H1 (cell line): ENCODE results near the gene JMJD1C. TPM values are rescaled to one million over a fixed set of nuclear protein-coding genes. Genes with fewer than 3 reads are reported as not detected.

Experiments
- CTCF ChIA-PET: fragments of 300-600 bp; sonication (Branson Sonifier 250); formaldehyde crosslinking; loops from one replicate; lab custom pipeline; 2021; ENCODE audit not compliant: partially characterized antibody; lab: Charles Lee
- POLR2A ChIA-PET: fragments of 300-600 bp; sonication (Branson Sonifier 250); formaldehyde crosslinking; loops from one replicate; lab custom pipeline; 2021; ENCODE audit warnings: inconsistent platforms; ENCODE audit not compliant: partially characterized antibody; lab: Charles Lee
- DNase-seq, 2 experiments: peaks; one replicate each; pipeline versions ENCODE4 v3.0.0 to v3.0.0-alpha.2; 2010 to 2022; ENCODE audit warnings: low spot score in 2 of 2, low read depth in 1 of 2, mixed read lengths in 1 of 2
- FAIRE-seq: peaks from 2 replicates; lab custom pipeline; 2011; peaks lifted over from hg19 to GRCh38; lab: Jason Lieb, UNC
- H2AFZ ChIP-seq: 2 replicates; pipeline ENCODE4 v1.8.1; 2012; ENCODE audit warnings: low read length, inconsistent platforms
- H2AK5ac ChIP-seq: 2 replicates; pipeline ENCODE4 v1.6.1; 2013; ENCODE audit warnings: low read depth, low read length
- H2BK120ac ChIP-seq: replicated peaks from 2 replicates; pipeline ENCODE3; 2013; ENCODE audit warnings: low read depth, low read length, inconsistent platforms
- H2BK12ac ChIP-seq: 2 replicates; pipeline ENCODE4 v1.6.1; 2013; ENCODE audit warnings: low read depth, low read length
- H2BK15ac ChIP-seq: 2 replicates; pipeline ENCODE4 v1.6.1; 2013; ENCODE audit warnings: low read length
- H2BK20ac ChIP-seq: 2 replicates; pipeline ENCODE4 v1.6.1; 2013; ENCODE audit warnings: low read length
- H2BK5ac ChIP-seq: 2 replicates; pipeline ENCODE4 v1.6.1; 2013; ENCODE audit warnings: low read depth, low read length
- H3K14ac ChIP-seq: 2 replicates; pipeline ENCODE4 v1.6.1; 2013; ENCODE audit warnings: inconsistent platforms; ENCODE audit not compliant: insufficient read length
- H3K18ac ChIP-seq: 2 replicates; pipeline ENCODE4 v1.6.1; 2013; ENCODE audit warnings: low read length; ENCODE audit errors: extremely low read depth
- H3K23ac ChIP-seq: 2 replicates; pipeline ENCODE4 v1.6.1; 2013; ENCODE audit warnings: inconsistent platforms; ENCODE audit not compliant: insufficient read length
- H3K23me2 ChIP-seq: 2 replicates; pipeline ENCODE4 v1.6.1; 2013; ENCODE audit warnings: low read depth, low read length
- H3K27ac ChIP-seq: 2 replicates; pipeline ENCODE4 v1.6.1; 2011; ENCODE audit warnings: low read depth, low read length, inconsistent platforms
- H3K27me3 ChIP-seq, 4 experiments: replicated peaks in 1 of 4; 1 replicate in 1 of 4; 2 replicates in 3 of 4; pipeline versions ENCODE4 v1.6.1 to v1.8.1; 2011 to 2013; ENCODE audit warnings: low read length in 3 of 4, mild to moderate bottlenecking in 3 of 4, inconsistent platforms in 2 of 4, mixed read lengths in 2 of 4, moderate library complexity in 1 of 4; ENCODE audit not compliant: control insufficient read depth in 3 of 4, insufficient read depth in 3 of 4; ENCODE audit errors: extremely low read depth in 1 of 4
- H3K36me3 ChIP-seq, 4 experiments: 2 replicates each; pipeline versions ENCODE4 v1.6.1 to v1.8.1; 2011 to 2013; ENCODE audit warnings: mild to moderate bottlenecking in 4 of 4, low read length in 3 of 4, moderate library complexity in 2 of 4, control low read depth in 1 of 4, inconsistent platforms in 1 of 4; ENCODE audit not compliant: insufficient read depth in 4 of 4, control insufficient read depth in 2 of 4
- H3K4ac ChIP-seq: replicated peaks from 2 replicates; pipeline ENCODE3; 2013; ENCODE audit warnings: low read length, low read depth, mixed read lengths, inconsistent platforms; ENCODE audit not compliant: insufficient read length
- H3K4me1 ChIP-seq, 4 experiments: replicated peaks in 1 of 4; 1 replicate in 1 of 4; 2 replicates in 3 of 4; pipeline versions ENCODE4 v1.6.1 to v1.8.1; 2011 to 2013; ENCODE audit warnings: low read length in 3 of 4, inconsistent platforms in 2 of 4, mixed read lengths in 1 of 4; ENCODE audit not compliant: insufficient read depth in 4 of 4, control insufficient read depth in 3 of 4
- H3K4me2 ChIP-seq, 2 experiments: 2 replicates each; pipeline versions ENCODE4 v1.6.1 to v1.8.1; 2011 to 2013; ENCODE audit warnings: low read depth in 2 of 2, low read length in 2 of 2, control low read depth in 1 of 2, inconsistent platforms in 1 of 2, mild to moderate bottlenecking in 1 of 2; ENCODE audit not compliant: insufficient read depth in 1 of 2
- H3K4me3 ChIP-seq, 4 experiments: fragments of 200-600, 300-600 bp in 1 of 4; sonication (generic), shearing (Covaris generic), sonication (Bioruptor Twin) in 1 of 4; 2 replicates each; pipeline versions ENCODE4 v1.5.1 to v1.8.1; 2011 to 2016; ENCODE audit warnings: low read length in 4 of 4, low read depth in 3 of 4, control low read depth in 2 of 4, inconsistent platforms in 2 of 4, mild to moderate bottlenecking in 2 of 4, mixed read lengths in 1 of 4, moderate library complexity in 1 of 4; ENCODE audit not compliant: insufficient read depth in 2 of 4; ENCODE audit errors: extremely low read depth in 1 of 4
- H3K56ac ChIP-seq: replicated peaks from 2 replicates; pipeline ENCODE3; 2013; ENCODE audit warnings: low read depth, mild to moderate bottlenecking, mixed read lengths, low read length, inconsistent platforms; ENCODE audit not compliant: insufficient read length
- H3K79me1 ChIP-seq: 2 replicates; pipeline ENCODE4 v1.6.1; 2013; ENCODE audit warnings: low read depth, low read length, control low read depth
- H3K79me2 ChIP-seq, 2 experiments: 2 replicates each; pipeline versions ENCODE4 v1.6.1 to v1.8.1; 2012 to 2013; ENCODE audit warnings: low read length in 2 of 2, mild to moderate bottlenecking in 2 of 2, inconsistent platforms in 1 of 2; ENCODE audit not compliant: insufficient read depth in 2 of 2, control insufficient read depth in 1 of 2
- H3K9ac ChIP-seq, 4 experiments: replicated peaks in 1 of 4; 1 replicate in 1 of 4; 2 replicates in 3 of 4; pipeline versions ENCODE4 v1.6.1 to v1.8.1; 2011 to 2013; ENCODE audit warnings: low read depth in 3 of 4, low read length in 3 of 4, control low read depth in 2 of 4, mild to moderate bottlenecking in 2 of 4, moderate library complexity in 2 of 4, inconsistent platforms in 1 of 4; ENCODE audit errors: extremely low read depth in 1 of 4
- H3K9me3 ChIP-seq, 2 experiments: 2 replicates each; pipeline versions ENCODE4 v1.6.1 to v1.8.1; 2012 to 2013; ENCODE audit warnings: mild to moderate bottlenecking in 2 of 2, moderate library complexity in 2 of 2, control low read depth in 1 of 2, inconsistent platforms in 1 of 2, low read depth in 1 of 2, low read length in 1 of 2, mixed read lengths in 1 of 2; ENCODE audit not compliant: insufficient read depth in 2 of 2
- H4K20me1 ChIP-seq, 2 experiments: replicated peaks in 1 of 2; 2 replicates each; pipeline versions ENCODE3 to v1.8.1; 2011 to 2013; ENCODE audit warnings: inconsistent platforms in 2 of 2, low read length in 2 of 2, mild to moderate bottlenecking in 1 of 2; ENCODE audit not compliant: insufficient read depth in 2 of 2, control insufficient read depth in 1 of 2
- H4K5ac ChIP-seq: 2 replicates; pipeline ENCODE4 v1.6.1; 2013; ENCODE audit warnings: low read length, low read depth, mixed read lengths, inconsistent platforms; ENCODE audit not compliant: insufficient read length
- H4K8ac ChIP-seq: 2 replicates; pipeline ENCODE4 v1.8.0; 2013; ENCODE audit warnings: mild to moderate bottlenecking, moderate library complexity, low read length, inconsistent platforms; ENCODE audit not compliant: insufficient read depth; ENCODE audit errors: extremely low read depth
- H4K91ac ChIP-seq: replicated peaks from 2 replicates; pipeline ENCODE3; 2013; ENCODE audit warnings: low read length, mixed read lengths, inconsistent platforms; ENCODE audit not compliant: insufficient read length
- FOSL1 ChIP-seq: IDR thresholded peaks from 2 replicates; pipeline ENCODE4 v1.6.1; 2011; ENCODE audit warnings: mild to moderate bottlenecking, low read depth, low read length, moderate library complexity; ENCODE audit not compliant: insufficient read depth
- HDAC6 ChIP-seq: IDR thresholded peaks from one replicate; pipeline ENCODE4 v1.7.1; 2012; ENCODE audit warnings: low read depth, mild to moderate bottlenecking, inconsistent platforms, low read length, moderate library complexity
- KDM1A ChIP-seq: fragments of 200-600, 300-600 bp; sonication (generic); IDR thresholded peaks from 2 replicates; pipeline ENCODE4 v1.7.1; 2016; ENCODE audit warnings: mild to moderate bottlenecking, low read length, borderline replicate concordance
- KDM4A ChIP-seq: IDR thresholded peaks from one replicate; pipeline ENCODE4 v1.7.1; 2012; ENCODE audit warnings: low read depth, mild to moderate bottlenecking, moderate library complexity, low read length, inconsistent platforms; ENCODE audit not compliant: severe bottlenecking
- NANOG ChIP-seq: IDR thresholded peaks from 2 replicates; pipeline ENCODE4 v1.6.1; 2011; ENCODE audit warnings: low read length, low read depth, mild to moderate bottlenecking, inconsistent platforms; ENCODE audit not compliant: insufficient read depth, poor library complexity, severe bottlenecking
- NRF1 ChIP-seq: IDR thresholded peaks from 2 replicates; pipeline ENCODE4 v1.6.1; 2011; ENCODE audit warnings: mild to moderate bottlenecking, low read depth, low read length, improper control_type of control experiment
- PHF8 ChIP-seq: fragments of 200-600 bp; sonication (generic); conservative IDR thresholded peaks from 2 replicates; pipeline ENCODE4 v1.7.1; 2012; ENCODE audit warnings: low read depth, mild to moderate bottlenecking, inconsistent platforms, low read length, moderate library complexity
- RNF2 ChIP-seq: fragments of 200-900, 300-1000 bp; sonication (generic); IDR thresholded peaks from 2 replicates; pipeline ENCODE4 v1.7.1; 2016; ENCODE audit warnings: borderline replicate concordance, low read depth, mild to moderate bottlenecking, antibody characterized with exemption, low read length; ENCODE audit not compliant: poor library complexity, severe bottlenecking; ENCODE audit errors: missing control alignments
- SP4 ChIP-seq: IDR thresholded peaks from 2 replicates; pipeline ENCODE4 v1.6.1; 2012; ENCODE audit warnings: low read length, inconsistent platforms
- TAF7 ChIP-seq: optimal IDR thresholded peaks from 2 replicates; pipeline ENCODE3; 2011; ENCODE audit warnings: low read depth, mild to moderate bottlenecking, inconsistent platforms, low read length, moderate library complexity, borderline replicate concordance
- TEAD4 ChIP-seq: IDR thresholded peaks from 2 replicates; pipeline ENCODE4 v1.6.1; 2012; ENCODE audit warnings: low read depth, low read length, inconsistent platforms, mixed read lengths
- WGBS, 2 experiments: shearing (Covaris generic) in 1 of 2; methylation state at CpG; one replicate each; pipeline versions ENCODE4 v1.1.6 to v1.1.7; 2013 to 2015; ENCODE audit warnings: low lambda C conversion rate in 2 of 2, mixed read lengths in 2 of 2, inconsistent platforms in 1 of 2, low coverage in 1 of 2, missing lambda C conversion rate in 1 of 2; ENCODE audit not compliant: insufficient replicate concordance in 2 of 2, insufficient coverage in 1 of 2, insufficient read length in 1 of 2; ENCODE audit errors: extremely low coverage in 1 of 2, missing lambda C conversion rate in 1 of 2; 5-methylcytosine and 5-hydroxymethylcytosine counted together
- polyA plus RNA-seq, 7 experiments: library from polyadenylated mRNA; depleted of rRNA in 3 of 7; stranded (reverse) in 5 of 7; unstranded in 2 of 7; fragments of >200 nt in 5 of 7; fragments of 200-250 nt in 2 of 7; gene quantifications; 1 replicate in 5 of 7; 2 replicates in 1 of 7; 4 replicates in 1 of 7; pipeline versions ENCODE4 v1.2.1 to v1.2.3, GENCODE V29; 2011 to 2013; ENCODE audit warnings: missing spikeins in 2 of 7, mixed read lengths in 2 of 7
- total RNA-seq: library from RNA; stranded (reverse); fragmentation: NEBNext Ultra II Directional; extraction: Animal tissue kit (Norgen Biotek cat#: 25700); gene quantifications from 2 replicates; pipeline ENCODE4 v1.2.1, GENCODE V29; 2021

Gene JMJD1C
- total and polyA plus RNA-seq, 2 of the 8 experiments (the other 6 are each of a cell fraction or from before 2014, with no cell fraction given): 54.5 to 210 TPM

DNA sequence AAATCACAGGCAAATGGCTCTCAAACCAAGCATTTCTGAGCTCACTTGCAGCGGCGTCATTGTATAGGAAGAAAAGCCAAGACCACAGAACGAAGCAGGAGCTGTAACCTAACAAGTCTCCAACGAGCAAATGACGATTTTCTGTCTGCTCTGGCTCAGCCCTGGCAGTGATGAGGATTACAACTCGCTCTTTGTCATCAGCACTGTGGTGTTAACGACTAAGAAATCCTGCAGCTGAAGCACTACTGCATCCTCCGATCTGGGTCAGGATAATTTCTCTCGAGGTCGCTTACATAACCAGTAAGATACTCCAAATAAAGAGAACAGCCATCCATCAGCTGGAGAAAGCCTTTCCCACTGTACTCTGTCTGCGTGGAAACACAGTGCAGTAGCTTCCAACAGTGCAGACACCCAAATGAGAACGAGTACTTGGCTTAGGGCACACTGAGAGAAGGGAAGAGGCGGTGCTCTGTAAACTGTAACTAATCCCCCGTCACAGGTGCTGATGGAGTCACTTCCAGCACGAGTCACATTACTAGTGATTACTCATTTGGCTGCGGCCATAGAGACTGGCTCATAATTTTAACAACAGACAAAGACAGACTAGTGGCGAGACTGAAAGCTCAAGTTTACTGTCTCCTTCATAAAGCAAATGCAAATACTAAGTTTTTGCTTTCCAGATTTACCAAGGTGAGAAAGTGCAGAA lies 196.8 kb downstream of the JMJD1C start:
- Histone ChIP-seq H2AK5ac (no peak overlapping the region), H2BK120ac (no peak overlapping the region), H3K23me2 (no peaks in the 10 kb centered on the region), H4K91ac (no peak overlapping the region), H3K79me1 (no peaks in the 10 kb centered on the region), H3K23ac (no peak overlapping the region), H2BK5ac (peak overlapping the region; percentile 61), H2BK15ac (no peak overlapping the region), H4K8ac (no peak overlapping the region), H3K4me3 (peak overlapping the region; percentile 78 to 96 (median 82)), H3K56ac (no peak overlapping the region), H3K9ac (peak overlapping the region; percentile 75 to 97 (median 80)), H3K14ac (no peak overlapping the region), H2BK20ac (no peak overlapping the region), H3K4me1 (no peaks in the 10 kb centered on the region; a peak in 1 of 7 replicates), H3K36me3 (peaks cover 0 to 3% (median 0%) of the 10 kb centered on the region in 4 experiments; a peak in 1 of 8 replicates), H4K5ac (peak overlapping the region; percentile 37), H3K27me3 (no peaks in the 10 kb centered on the region), H3K4me2 (peak overlapping the region; percentile 63 to 71), H3K18ac (no peak overlapping the region; the same call in 1 of the 2 replicates), H3K4ac (no peak overlapping the region), H2AFZ (no peak overlapping the region), H3K9me3 (no peaks in the 10 kb centered on the region), H4K20me1 (peaks cover 0 to 5% of the 10 kb centered on the region in 2 experiments), H2BK12ac (no peak overlapping the region; the same call in 1 of the 2 replicates), H3K27ac (peak overlapping the region; percentile 83), H3K79me2 (peaks cover 2 to 92% of the 10 kb centered on the region in 2 experiments; a peak in 3 of 4 replicates)
- POLR2A ChIA-PET: interaction anchor here (0.6 to 4.9 kb wide), 38 partner anchors 10 to 485 kb away, joined by 3 to 44 read pairs (median 3); partner anchors contain the start of genes JMJD1C and REEP3
- DNase-seq (peak; percentile 51 to 68), FAIRE-seq (peak; percentile 98)
- 1% methylated on average over 17 of the region's 17 CpGs; no CpG with 5 or more reads in 1 of the 2 experiments for WGBS, 2 experiments
- CTCF ChIA-PET: interaction anchor here (0.9 to 2.1 kb wide), 7 partner anchors 23 to 451 kb away, joined by 3 to 7 read pairs (median 3); no protein-coding TSS in a partner anchor
- no peak for TF ChIP-seq SP4
- no peak for TF ChIP-seq KDM4A
- TF ChIP-seq TAF7: peak; percentile 94
- no peak for TF ChIP-seq PHF8
- TF ChIP-seq RNF2: no peak
- 0 out of 2 replicates have a peak, but pooled peaks have one; percentile 37 for TF ChIP-seq KDM1A
- TF ChIP-seq NRF1: no peak
- TF ChIP-seq FOSL1: no peak
- TF ChIP-seq NANOG: peak; percentile 33
- no peak for TF ChIP-seq TEAD4
- TF ChIP-seq HDAC6: no peak
